DMS153 treated with DMSO at 0.1 percent for 48 hours (cell line): ENCODE results near the gene METRNL.

Experiments
- DNase-seq: peaks from one replicate; lab custom pipeline; 2025; ENCODE audit not compliant: unreplicated experiment; lab: John Stamatoyannopoulos, UW

The METRNL gene

DNA sequence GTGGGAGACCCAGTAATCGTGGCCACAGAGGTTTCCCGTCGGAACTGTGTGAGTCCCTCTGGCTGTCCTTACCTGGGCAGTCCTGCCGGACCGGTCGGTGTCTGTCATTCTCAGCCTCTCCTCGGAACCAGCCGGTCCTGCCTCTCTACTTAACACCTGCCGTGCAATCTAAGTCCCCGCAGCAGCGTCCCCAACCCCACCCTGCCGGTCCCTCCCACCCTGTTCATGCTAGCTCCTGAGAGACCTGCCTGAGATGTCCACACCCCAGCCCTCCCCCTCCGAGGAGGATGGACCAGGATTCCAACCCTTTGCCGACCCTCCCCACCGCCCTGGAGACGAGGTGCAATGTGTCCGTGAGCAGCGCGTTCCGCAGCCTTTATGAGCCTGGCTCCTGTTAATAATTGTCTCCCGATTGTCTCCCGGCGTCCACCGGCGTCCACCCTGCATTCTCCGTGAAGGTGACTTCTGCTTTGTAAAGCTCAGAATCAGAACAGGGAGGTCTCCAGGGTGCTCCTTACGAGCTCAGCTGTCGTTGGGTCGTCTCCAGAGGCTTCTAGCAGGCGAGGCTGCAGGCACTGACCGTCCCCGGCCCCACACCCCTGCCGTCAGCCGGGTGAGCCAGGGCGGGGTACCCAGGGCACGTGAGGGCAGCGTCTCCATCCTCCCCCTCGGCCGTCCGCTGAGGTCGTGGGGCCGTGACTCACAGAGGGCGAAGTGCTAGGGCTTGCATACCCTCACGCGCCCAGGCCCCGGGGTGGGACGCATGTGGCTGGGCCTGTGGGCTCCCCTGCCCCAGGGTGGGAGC, 10.1 kb downstream of the METRNL start:
- no peak for DNase-seq

DNA sequence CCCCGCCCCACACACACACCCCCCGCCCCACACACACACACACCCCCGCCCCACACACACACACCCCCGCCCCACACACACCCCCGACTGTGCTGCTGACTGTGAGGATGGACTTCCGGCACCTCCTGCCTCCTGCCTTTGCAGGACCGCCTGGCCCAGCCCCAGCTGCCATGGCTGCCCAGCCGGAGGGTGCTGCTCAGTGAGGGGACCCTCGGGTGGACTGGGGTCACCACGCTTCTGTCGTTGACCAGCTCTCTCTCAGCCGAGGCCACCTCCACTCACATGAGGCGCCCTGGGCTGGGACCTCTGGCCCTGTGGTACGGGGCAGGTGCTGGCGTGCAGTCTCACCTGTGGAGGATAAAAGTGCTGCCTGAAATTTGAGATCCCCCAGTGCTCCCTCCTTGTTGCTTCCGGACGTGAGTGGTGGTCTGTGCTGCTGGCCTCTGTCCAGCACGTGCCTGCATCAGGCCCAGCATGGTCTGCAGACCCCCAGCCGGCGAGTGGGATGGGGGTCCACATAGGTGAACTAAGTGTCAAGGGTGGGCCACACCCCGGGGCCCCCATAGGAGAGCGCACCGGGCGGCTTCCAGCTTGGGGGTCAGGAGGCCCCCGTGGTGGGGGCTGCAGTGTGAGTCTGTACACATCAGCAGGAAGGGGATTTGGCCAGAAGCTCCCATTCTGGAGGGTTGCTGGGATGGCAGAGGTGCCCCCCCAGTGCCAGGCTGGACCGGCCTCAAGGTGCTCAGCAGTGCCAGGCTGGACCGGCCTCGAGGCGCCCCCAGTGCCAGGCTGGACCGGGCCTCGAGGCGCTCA, 11.2 kb downstream of the METRNL start:
- no peak for DNase-seq

DNA sequence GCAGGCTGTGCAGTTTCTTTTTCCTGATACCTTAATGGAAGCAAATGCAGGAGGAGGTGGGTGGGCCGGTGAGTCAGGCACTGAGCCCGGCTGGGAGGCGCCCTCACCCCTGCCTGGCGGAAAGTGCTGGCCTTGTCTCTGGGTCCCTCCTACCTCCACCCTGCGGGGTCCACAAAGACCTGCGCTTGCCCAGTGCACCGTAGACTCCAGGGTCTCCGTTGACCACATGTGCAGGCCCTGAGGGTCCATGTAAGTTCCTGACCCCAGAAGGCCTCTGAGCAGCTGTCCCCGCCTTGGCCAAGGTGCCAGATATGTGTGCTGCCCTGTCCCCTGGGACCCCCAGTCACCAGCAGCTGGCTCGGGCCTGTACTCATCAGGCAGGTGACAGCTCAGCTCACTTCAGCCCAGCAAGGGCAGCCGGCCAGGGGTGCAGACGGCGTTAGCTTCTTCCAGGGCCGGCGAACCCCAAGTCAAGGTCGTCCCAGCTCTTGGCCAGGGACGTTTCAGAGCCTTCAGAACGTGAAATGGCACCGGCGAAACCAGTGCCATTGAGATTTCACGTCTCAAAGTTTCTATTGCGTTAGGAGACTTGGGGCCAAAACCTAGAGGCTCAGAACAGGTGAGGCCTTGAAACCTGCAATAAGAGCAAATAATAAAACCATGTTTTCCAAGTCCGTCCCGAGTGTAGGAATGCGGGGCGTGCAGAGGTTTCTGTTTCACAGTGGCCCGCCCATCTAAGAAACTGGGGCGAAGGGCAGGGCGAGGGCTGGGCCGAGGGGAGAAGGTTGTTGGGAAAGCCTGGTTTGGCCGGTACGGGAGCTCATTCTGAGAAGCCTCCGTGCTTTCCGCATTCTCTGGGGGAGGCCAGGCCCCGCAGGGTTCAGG, 12.1 kb downstream of the METRNL start:
- DNase-seq = no peak

DNA sequence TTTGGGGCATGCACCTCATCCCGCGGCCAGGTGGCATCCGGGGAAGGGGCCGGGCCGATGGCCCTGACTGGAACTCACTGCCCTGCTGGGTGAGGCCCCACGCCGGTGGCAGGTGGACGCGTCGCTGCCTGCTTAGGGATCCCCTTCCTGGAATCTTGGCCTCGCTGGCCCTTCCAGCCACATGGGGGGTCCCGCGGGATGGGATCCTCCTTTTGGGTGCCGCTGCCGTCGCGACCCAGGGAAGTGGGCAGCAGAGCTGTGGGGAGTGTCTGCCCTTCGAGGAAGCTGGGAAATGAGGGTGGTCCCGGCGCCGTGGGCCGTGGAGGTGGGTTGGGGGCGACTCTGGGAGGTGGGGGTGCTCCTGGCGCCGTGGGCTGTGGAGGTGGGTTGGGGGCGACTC, 12.8 kb downstream of the METRNL start:
- no peak for DNase-seq

DNA sequence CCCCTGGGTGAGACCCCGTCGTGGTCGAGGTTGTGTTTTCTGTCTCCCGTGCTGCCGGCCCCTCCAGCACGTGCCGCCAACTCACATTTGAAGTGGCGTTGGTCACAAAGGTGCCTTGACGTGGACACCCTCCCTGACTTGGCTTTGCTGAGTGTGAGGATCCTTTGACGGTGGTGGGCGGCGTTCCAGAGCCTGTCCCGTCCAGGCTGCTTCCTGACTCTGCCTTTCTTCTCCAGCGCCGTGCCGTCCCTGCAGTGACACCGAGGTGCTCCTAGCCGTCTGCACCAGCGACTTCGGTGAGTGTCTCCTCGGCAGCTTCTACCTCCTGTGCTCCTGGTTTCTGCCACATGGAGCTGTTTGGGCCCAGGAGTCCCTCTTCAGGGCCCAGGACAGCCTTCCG, 13.5 kb downstream of the METRNL start:
- no peak for DNase-seq

DNA sequence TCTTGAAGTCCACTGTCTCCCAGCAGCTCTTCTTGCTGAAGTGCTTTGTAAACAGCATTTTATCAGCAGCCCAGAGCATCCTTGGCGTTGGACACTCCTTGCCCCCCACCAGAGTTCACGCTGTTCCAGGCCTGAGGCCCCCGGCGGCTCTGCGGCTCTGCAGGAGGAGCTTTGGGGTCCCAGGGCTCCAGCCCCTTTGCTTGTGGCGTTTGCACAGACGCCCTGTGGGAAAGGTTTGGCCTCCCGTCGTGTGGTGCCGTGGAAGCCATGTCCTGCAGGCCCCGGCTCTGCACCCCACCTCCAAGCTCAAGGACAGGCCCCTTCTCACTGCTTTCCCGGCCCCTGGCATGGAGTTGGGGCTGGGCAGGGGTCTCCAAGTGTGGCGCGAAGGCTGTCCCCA, 14.1 kb downstream of the METRNL start:
- no peak for DNase-seq

DNA sequence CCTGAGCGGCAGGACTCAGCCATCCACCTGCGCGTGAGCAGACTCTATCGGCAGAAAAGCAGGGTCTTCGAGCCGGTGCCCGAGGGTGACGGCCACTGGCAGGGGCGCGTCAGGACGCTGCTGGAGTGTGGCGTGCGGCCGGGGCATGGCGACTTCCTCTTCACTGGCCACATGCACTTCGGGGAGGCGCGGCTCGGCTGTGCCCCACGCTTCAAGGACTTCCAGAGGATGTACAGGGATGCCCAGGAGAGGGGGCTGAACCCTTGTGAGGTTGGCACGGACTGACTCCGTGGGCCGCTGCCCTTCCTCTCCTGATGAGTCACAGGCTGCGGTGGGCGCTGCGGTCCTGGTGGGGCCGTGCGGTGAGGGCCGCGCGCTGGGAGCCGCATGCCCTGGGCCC, 14.9 kb downstream of the METRNL start:
- DNase-seq = no peak

DNA sequence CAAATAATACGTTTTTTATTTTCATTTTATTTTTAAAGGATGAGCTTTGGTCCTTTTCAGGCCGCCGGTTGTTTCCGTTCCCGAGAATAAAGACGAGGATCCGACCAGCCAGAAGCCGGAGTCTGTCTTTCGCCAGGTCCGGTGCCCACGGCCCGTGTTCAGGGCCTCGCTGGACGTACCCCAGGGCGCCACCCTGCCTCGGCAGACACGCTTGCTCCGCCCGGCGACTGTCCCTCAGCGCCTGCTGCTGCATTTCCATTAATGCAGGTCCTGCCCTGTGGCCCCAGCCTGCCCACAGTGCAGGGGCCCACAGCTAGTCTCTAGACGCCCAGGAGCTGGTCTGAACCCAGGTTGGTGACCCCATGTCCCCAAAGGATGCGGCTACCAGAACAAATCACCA, 15.6 kb downstream of the METRNL start:
- no peak for DNase-seq

DNA sequence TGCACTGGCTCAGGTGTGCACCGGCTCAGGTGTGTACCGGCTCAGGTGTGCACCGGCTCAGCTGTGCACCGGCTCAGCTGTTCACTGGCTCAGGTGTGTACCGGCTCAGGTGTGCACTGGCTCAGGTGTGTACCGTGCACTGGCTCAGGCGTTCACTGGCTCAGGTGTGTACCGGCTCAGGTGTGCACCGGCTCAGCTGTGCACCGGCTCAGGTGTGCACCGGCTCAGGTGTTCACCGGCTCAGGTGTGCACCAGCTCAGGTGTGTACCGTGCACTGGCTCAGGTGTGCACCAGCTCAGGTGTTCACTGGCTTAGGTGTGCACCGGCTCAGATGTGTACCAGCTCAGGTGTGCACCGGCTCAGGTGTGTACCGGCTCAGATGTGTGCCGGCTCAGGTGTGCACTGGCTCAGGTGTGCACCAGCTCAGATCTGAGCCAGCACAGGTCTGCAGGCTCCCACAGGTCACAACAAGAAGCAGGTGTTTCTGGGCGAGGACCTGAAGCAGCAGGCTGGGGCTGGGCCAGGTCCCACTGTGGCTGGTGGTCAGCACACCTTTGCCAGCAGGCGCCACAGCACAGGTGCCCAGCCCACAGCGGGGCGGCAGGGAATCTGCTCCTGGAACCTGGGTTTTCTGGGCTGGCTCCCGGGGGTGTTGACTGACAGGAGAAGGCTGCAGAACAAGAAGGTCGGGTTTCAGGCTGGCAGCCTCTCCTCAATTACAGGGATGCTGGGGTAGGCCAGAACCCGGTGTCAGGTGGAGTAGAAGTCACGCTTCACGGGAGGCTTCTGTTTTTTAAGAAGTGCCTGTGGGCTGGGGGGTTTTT, 17.2 kb downstream of the METRNL start:
- DNase-seq = no peak

DNA sequence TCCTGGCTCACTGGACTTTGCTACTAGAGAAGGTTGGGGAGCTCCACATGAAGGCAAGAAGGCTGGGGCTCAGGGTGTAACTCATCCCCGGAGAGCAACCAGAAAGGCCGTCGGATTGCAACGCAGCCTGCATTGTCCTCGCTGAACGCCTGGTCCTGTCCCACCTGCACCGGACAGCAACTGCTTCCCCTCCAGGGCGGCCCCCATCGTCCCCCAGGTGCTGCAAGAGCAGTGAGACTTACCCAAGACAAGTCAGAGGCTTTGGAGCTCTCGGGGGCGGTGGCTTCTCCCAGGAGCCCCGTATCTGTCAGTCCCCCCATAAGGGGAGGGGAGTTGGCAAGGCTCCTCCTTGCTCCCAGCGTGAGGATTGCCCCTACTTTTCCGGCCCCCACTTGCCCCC, 18.4 kb downstream of the METRNL start:
- no peak for DNase-seq

DNA sequence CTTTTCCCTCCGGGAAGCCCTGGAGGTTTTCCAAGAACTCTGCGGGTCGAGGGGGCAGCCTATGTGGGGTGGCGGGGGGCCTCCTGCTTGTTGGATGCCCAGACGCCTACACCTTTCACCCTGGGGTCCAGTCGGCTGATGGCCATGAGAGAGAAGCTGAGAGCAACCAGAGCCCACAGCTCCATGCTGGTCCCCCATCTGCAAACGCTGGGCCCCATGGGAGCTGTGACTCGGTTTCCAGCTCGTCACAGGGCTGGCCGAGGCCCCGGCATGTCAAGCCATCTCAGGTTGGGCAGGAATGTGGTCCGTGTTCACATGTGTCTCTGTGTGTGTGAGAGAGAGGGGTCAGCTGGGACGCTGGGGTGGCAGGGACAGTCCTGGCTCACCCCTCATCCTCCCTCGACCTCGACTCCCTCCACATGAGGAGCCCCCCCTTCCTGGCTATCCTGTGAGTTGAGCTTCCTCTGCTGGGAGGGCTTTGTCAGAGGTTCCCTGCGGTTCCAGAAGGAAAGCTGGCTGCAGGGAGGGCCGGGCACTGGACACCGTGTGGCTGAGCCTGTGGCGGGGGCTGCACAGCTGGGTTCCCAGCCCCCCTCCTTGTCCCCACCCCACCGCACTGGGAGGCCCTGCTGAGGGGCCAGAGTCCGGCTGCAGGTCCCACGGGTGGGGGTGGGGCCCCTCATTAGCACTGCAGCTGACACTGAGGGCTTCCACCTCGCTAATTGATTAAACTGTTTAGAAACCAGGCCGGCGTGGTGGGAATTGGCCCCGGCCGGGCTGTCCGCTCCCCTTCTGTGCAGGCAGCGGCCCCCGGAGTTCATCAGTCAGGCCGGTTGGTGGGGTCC, 19.1 kb downstream of the METRNL start:
- DNase-seq = no peak

DNA sequence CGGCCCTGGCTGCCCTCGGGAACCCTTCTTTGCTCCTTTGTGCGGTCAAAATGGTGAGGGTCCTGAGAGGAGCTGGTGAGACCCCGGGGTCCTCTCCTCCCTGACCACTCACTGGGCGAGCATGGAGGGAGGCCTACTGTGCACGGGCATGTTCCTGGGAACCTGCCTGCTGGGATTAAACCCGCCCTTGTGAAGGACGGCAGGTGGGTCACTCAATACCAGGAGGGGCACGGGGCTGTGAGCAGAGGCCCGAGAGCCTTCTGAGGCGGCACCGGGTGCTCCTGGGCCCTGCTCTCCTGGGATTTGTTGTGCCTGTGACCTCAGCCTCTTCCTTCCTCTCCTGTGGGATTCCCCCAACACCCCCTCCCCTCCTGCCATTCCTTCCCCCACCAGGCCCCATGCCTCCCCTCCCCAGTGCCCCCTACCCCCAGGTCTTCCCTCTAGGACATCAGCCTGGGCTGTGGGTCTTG, 19.7 kb downstream of the METRNL start:
- DNase-seq = no peak

DNA sequence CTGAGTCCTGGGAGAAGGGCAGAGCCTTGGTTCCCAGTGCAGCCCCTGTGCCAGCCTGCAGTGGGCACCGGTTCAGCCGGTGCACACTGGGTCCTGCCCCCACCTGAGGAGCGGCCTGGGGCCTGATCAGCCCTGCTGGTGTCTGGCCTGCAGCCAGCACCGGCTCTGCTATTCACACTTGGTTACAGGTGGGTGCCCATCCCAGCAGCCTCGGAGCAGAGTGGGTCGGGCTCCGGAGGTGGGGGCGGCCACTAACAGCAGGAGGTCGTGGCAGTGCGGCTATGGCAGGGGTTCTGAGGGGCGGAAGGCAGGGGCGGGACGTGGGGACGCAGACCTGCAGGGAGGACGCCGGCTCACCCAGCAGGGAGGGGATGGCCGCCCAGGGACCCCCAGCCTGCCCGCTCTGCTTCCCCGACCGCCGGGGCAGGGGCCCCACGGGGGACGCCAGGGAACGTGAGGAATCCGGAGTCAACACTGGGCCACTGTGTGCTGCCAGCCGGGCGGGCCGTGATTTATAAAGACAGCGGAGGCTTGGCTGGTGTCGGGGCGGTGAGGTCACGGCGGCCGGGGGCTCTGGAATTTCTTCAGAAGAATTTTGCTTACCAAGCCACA, 20.3 kb downstream of the METRNL start:
- peak; percentile 33 for DNase-seq

DNA sequence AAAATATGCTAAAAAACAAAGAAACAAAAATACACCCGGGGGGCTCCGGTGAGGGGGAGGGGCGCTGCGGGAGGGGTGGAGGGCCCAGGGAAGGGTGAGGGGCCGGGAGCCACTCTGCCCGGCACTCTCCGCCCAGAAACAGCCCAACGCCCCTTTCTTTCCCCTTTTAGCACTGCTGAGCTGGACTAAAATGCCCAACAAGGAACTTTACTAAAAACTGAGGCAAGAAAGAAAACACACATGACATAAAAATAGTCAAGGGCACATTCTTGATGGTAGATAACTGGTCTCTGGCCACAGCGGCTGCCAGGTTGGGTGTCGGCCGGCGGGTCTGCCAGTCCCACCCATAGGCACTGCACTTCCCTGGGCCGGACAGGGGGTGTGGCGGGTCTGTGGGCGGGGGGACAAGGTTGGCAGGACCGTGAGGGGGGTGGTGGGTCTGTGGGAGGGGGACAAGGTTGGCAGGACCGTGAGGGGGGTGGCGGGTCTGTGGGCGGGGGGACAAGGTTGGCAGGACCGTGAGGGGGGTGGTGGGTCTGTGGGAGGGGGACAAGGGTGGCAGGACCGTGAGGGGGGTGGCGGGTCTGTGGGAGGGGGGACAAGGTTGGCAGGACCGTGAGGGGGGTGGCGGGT, 20.9 kb downstream of the METRNL start:
- DNase-seq = no peak

DNA sequence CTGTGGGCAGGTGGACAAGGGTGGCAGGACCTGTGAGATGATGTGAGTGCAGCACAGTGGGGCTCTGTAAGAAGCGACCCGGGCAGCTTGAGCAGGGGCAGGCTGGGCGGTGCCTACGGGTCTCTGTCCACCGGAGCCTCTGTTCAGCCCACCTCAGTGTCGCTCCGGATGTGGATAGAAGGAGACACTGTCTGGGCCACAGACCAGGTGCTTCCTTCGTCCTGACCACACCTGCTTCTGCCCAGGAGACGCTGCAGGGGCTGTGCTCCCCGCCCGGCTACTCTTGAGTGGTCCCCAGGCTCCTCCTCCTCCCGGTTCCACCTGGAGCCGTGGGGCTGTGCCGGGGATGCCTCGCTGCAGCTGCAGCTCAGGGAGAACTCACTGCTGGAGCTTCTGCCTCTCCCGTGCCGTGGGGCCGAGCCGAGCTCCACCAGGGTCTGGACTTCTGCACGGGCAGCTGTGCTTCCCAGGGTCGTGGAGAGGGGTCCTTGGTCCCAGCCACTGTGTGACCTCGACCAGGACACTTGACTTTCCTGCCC, 21.5 kb downstream of the METRNL start:
- DNase-seq = peak; percentile 7

DNA sequence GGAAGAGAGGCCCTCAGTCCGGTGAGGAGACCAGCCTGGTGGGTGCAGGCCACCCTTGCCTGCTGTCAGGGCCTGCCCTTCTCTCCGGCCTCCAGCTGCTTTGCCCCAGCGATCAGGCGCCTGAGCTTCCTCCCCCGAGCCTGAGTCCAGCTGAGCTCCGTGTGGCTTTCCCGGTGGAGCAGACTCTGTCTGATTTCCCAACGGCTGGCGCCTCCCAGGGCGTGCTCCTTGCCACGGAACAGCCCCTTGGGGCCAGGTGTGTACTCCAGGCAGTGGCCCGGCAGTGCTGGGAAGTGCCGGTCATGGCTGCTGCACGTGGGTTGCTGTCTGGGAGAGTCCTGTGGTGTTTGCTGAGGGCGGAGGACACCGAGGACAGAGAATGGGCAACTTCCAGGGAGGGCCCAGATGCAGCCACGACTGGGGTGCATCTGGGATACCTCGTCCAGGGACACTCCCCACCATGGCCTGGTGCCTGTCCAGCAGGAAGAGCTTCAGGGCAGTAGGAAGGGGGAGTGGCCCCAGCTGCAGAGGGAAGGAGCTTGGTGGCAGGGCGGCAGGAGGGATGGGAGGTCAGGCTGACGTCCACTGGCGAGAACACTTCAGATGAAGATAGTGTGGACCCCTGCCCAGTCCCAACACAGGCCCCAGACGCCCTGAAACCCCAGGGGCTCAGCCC, 22.5 kb downstream of the METRNL start:
- DNase-seq = peak; percentile 40

DNA sequence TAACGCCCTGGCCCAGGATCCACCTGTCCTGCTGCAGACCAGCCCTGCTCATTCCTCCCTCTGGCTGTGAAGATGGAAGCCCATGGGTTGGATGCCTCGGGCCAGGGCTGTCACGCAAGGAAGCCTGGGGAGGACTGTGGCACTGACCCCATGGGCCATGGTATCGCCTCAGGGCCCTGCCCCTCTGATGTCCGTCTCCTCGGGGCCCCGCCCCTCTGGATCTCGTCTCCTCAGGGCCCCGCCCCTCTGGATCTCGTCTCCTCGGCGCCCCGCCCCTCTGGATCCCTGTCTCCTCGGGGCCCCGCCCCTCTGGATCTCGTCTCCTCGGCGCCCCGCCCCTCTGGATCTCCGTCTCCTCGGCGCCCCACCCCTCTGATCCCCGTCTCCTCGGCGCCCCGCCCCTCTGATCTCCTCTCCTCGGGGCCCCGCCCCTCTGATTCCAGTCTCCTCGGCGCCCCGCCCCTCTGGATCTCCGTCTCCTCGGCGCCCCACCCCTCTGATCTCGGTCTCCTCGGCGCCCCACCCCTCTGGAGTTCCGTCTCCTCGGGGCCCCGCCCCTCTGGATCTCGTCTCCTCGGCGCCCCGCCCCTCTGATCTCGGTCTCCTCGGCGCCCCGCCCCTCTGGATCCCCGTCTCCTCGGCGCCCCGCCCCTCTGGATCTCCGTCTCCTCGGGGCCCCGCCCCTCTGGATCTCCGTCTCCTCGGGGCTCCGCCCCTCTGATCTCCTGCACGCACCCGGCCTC, 24.0 kb downstream of the METRNL start:
- DNase-seq = no peak
